Type B pancreatic cell (in vitro differentiated cells): ENCODE results near the gene RAPGEF4. TPM values are rescaled to one million over a fixed set of nuclear protein-coding genes. Genes with fewer than 3 reads are reported as not detected.
A peak's percentile ranks its signal among the peaks of the same experiment; 100 is the strongest.

Experiments
- DNase-seq: peaks from one replicate; pipeline ENCODE4 v3.0.0; 2021; ENCODE audit warnings: mixed read lengths; ENCODE audit not compliant: unreplicated experiment; ENCODE audit errors: extremely low spot score
- H3K27ac Mint-ChIP-seq: 2 replicates; pipeline ENCODE4 v1.8.0; 2021; ENCODE audit warnings: mild to moderate bottlenecking, mixed read lengths
- H3K27me3 Mint-ChIP-seq: 2 replicates; pipeline ENCODE4 v1.8.0; 2021; ENCODE audit warnings: mixed read lengths
- H3K36me3 Mint-ChIP-seq: 2 replicates; pipeline ENCODE4 v1.8.0; 2021; ENCODE audit warnings: mixed read lengths
- H3K4me1 Mint-ChIP-seq: one replicate; pipeline ENCODE4 v1.8.0; 2021; ENCODE audit warnings: mixed read lengths; ENCODE audit not compliant: unreplicated experiment
- H3K4me3 Mint-ChIP-seq: 2 replicates; pipeline ENCODE4 v1.8.0; 2021; ENCODE audit warnings: mild to moderate bottlenecking, mixed read lengths
- H3K9me3 Mint-ChIP-seq: 2 replicates; pipeline ENCODE4 v1.8.0; 2021; ENCODE audit warnings: mixed read lengths
- total RNA-seq: library from RNA; stranded (reverse); gene quantifications from 2 replicates; pipeline ENCODE4 v1.2.1, GENCODE V29; 2021; ENCODE audit warnings: low replicate concordance
- TF ChIP-seq, protein P1 (sequence below): fragments of 200-600 bp; sonication (generic); conservative IDR thresholded peaks from 2 replicates; pipeline ENCODE4 v1.5.0; 2021; ENCODE audit warnings: antibody characterized with exemption, mild to moderate bottlenecking

The RAPGEF4 gene
- total RNA-seq, 1 donor from 2014 or later = 4.3 TPM

- Mint-ChIP-seq H3K27me3 (no peaks in the 10 kb centered on the region), H3K9me3 (no peaks in the 10 kb centered on the region), H3K4me3 (no peak overlapping the region), H3K36me3 (no peaks in the 10 kb centered on the region), H3K27ac (no peak overlapping the region), H3K4me1 (peaks cover 13% of the 10 kb centered on the region)
- no peak for DNase-seq
- TF ChIP-seq, protein P1, sequence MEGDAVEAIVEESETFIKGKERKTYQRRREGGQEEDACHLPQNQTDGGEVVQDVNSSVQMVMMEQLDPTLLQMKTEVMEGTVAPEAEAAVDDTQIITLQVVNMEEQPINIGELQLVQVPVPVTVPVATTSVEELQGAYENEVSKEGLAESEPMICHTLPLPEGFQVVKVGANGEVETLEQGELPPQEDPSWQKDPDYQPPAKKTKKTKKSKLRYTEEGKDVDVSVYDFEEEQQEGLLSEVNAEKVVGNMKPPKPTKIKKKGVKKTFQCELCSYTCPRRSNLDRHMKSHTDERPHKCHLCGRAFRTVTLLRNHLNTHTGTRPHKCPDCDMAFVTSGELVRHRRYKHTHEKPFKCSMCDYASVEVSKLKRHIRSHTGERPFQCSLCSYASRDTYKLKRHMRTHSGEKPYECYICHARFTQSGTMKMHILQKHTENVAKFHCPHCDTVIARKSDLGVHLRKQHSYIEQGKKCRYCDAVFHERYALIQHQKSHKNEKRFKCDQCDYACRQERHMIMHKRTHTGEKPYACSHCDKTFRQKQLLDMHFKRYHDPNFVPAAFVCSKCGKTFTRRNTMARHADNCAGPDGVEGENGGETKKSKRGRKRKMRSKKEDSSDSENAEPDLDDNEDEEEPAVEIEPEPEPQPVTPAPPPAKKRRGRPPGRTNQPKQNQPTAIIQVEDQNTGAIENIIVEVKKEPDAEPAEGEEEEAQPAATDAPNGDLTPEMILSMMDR = no peak
These were observed 151.6 kb downstream of the RAPGEF4 start for GRCh38 chr2:172887280-172887679.

- H3K36me3 Mint-ChIP-seq = no peaks in the 10 kb centered on the region
- peak overlapping the region; percentile 52 for H3K4me3 Mint-ChIP-seq
- no peaks in the 10 kb centered on the region for H3K27me3 Mint-ChIP-seq
- TF ChIP-seq, protein P1 = no peak
- DNase-seq = no peak
- H3K9me3 Mint-ChIP-seq = no peaks in the 10 kb centered on the region
- H3K4me1 Mint-ChIP-seq = peaks cover 13% of the 10 kb centered on the region
- no peak overlapping the region for H3K27ac Mint-ChIP-seq
These were observed 153.3 kb downstream of the RAPGEF4 start for GRCh38 chr2:172888714-172889669.

DNA sequence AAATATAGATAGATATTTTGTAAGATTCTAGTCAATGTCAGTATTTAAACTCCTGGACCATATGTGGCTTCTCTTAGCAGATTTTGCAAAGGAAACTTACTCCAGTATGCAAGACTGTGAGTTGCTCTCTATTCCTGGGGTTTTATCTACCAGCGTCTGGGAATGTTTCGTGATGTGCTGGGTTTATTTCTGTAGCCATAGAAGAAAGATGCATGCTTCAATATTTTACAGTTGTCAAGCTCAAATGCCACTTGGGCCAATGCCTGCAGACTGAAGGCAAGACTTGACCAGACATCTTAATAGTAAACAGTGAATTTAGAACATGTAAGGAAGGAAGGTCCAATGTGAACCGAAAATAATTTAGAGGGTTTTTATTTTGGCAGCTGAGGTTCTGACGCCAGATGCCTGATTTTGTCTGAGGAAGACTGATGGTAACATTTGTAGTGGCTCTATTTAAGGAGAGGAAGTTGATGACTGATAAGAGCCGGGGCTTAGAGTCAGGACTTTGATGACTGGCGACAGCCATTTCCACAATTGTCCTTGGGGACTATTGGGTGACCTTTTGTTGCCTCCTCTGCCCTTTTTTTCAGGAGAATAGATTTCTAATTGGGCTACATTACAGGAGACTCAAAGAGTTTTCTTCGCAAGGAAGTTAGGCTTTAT is 154.3 kb downstream of the RAPGEF4 start:
- DNase-seq = no peak
- H3K4me3 Mint-ChIP-seq = no peak overlapping the region
- TF ChIP-seq, protein P1 = no peak
- H3K4me1 Mint-ChIP-seq = peaks cover 17% of the 10 kb centered on the region
- no peaks in the 10 kb centered on the region for H3K27me3 Mint-ChIP-seq
- H3K27ac Mint-ChIP-seq = no peak overlapping the region
- no peaks in the 10 kb centered on the region for H3K36me3 Mint-ChIP-seq
- H3K9me3 Mint-ChIP-seq = no peaks in the 10 kb centered on the region

GRCh38 chr2:172893111-172893510 is 157.5 kb downstream of the RAPGEF4 start:
- no peak for DNase-seq
- TF ChIP-seq, protein P1 = no peak
- no peaks in the 10 kb centered on the region for H3K27me3 Mint-ChIP-seq
- H3K4me3 Mint-ChIP-seq = no peak overlapping the region
- no peak overlapping the region for H3K27ac Mint-ChIP-seq
- H3K36me3 Mint-ChIP-seq = no peaks in the 10 kb centered on the region
- H3K4me1 Mint-ChIP-seq = peaks cover 20% of the 10 kb centered on the region
- H3K9me3 Mint-ChIP-seq = no peaks in the 10 kb centered on the region

DNA sequence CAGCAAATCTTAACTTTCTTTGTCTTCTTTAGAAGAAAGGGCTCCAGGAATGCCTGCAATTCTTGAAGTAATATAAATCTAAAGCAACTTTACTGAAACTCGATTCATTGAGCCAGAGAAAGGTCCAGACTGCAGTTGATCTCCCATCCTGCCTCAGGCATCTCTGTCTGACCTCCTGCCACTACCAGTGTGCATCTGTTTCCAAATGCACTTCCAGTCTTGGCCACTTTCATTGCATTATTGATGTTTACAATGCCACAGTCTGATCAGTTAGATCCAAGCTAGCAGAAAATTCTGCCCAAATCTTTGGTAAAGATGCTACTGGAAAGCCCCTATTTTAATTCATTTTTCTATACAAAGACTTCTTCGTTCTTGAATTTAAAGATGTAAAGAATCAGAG is 158.0 kb downstream of the RAPGEF4 start:
- no peak overlapping the region for H3K27ac Mint-ChIP-seq
- DNase-seq = no peak
- H3K36me3 Mint-ChIP-seq = no peaks in the 10 kb centered on the region
- TF ChIP-seq, protein P1 = no peak
- H3K4me1 Mint-ChIP-seq = peaks cover 18% of the 10 kb centered on the region
- H3K4me3 Mint-ChIP-seq = no peak overlapping the region
- H3K27me3 Mint-ChIP-seq = no peaks in the 10 kb centered on the region
- no peaks in the 10 kb centered on the region for H3K9me3 Mint-ChIP-seq
